Keratinocyte (primary cell): ENCODE results near the gene TRMO. TPM values are rescaled to one million over a fixed set of nuclear protein-coding genes. Genes with fewer than 3 reads are reported as not detected.

ENCODE experiments used
- DNase-seq: peaks from one replicate; pipeline ENCODE4 v3.0.0-alpha.2; 2011; ENCODE audit warnings: low read depth, missing footprints, low spot score
- FAIRE-seq: peaks from 2 replicates; lab custom pipeline; 2011; peaks lifted over from hg19 to GRCh38; lab: Jason Lieb, UNC
- H2AFZ ChIP-seq: 2 replicates; pipeline ENCODE4 v1.6.0; 2012; ENCODE audit warnings: low read length, control low read depth, inconsistent platforms; ENCODE audit not compliant: control insufficient read depth
- H3K27ac ChIP-seq: 2 replicates; pipeline ENCODE4 v1.5.1; 2011; ENCODE audit warnings: low read length; ENCODE audit not compliant: control insufficient read depth, insufficient read depth
- H3K27me3 ChIP-seq: 3 replicates; pipeline ENCODE4 v1.6.0; 2011; ENCODE audit warnings: low read length; ENCODE audit not compliant: control insufficient read depth, insufficient read depth; ENCODE audit errors: extremely low read depth
- H3K36me3 ChIP-seq, 2 experiments: 2 replicates in 1 of 2; 3 replicates in 1 of 2; pipeline ENCODE4 v1.5.1; 2011; ENCODE audit warnings: low read length in 2 of 2, mild to moderate bottlenecking in 1 of 2; ENCODE audit not compliant: control insufficient read depth in 2 of 2, insufficient read depth in 2 of 2; ENCODE audit errors: extremely low read depth in 1 of 2
- H3K4me1 ChIP-seq: 3 replicates; pipeline ENCODE4 v1.5.1; 2011; ENCODE audit warnings: low read length; ENCODE audit not compliant: control insufficient read depth, insufficient read depth; ENCODE audit errors: extremely low read depth
- H3K4me2 ChIP-seq: 3 replicates; pipeline ENCODE4 v1.6.0; 2011; ENCODE audit warnings: low read depth, low read length; ENCODE audit not compliant: control insufficient read depth, insufficient read depth; ENCODE audit errors: extremely low read depth
- H3K4me3 ChIP-seq, 3 experiments: fragments of 200-600 bp in 1 of 3; sonication (generic) in 1 of 3; 2 replicates in 2 of 3; 3 replicates in 1 of 3; pipeline ENCODE4 v1.5.1; 2011 to 2016; ENCODE audit warnings: low read length in 3 of 3, mild to moderate bottlenecking in 3 of 3, control low read depth in 2 of 3, inconsistent platforms in 1 of 3, low read depth in 1 of 3, mixed read lengths in 1 of 3, mixed run types in 1 of 3, moderate library complexity in 1 of 3; ENCODE audit not compliant: control insufficient read depth in 2 of 3, insufficient read depth in 2 of 3; ENCODE audit errors: extremely low read depth in 1 of 3
- H3K79me2 ChIP-seq: 2 replicates; pipeline ENCODE4 v1.6.0; 2012; ENCODE audit warnings: low read length; ENCODE audit not compliant: control insufficient read depth, insufficient read depth
- H3K9ac ChIP-seq: 3 replicates; pipeline ENCODE4 v1.6.0; 2011; ENCODE audit warnings: low read length; ENCODE audit not compliant: control insufficient read depth, insufficient read depth; ENCODE audit errors: extremely low read depth
- H3K9me1 ChIP-seq: 3 replicates; pipeline ENCODE4 v1.6.0; 2011; ENCODE audit warnings: low read length; ENCODE audit not compliant: control insufficient read depth, insufficient read depth; ENCODE audit errors: extremely low read depth
- H3K9me3 ChIP-seq: 2 replicates; pipeline ENCODE4 v1.5.1; 2012; ENCODE audit warnings: low read depth, low read length; ENCODE audit not compliant: control insufficient read depth
- H4K20me1 ChIP-seq: 3 replicates; pipeline ENCODE4 v1.6.0; 2011; ENCODE audit warnings: low read length; ENCODE audit not compliant: control insufficient read depth, insufficient read depth; ENCODE audit errors: extremely low read depth
- CTCF ChIP-seq, 3 experiments: IDR thresholded peaks in 1 of 3; conservative IDR thresholded peaks in 1 of 3; optimal IDR thresholded peaks in 1 of 3; 2 replicates in 2 of 3; 3 replicates in 1 of 3; pipeline versions ENCODE3 to v1.5.1; 2011; ENCODE audit warnings: low read length in 3 of 3, mild to moderate bottlenecking in 3 of 3, moderate library complexity in 2 of 3, control low read depth in 1 of 3, inconsistent platforms in 1 of 3; ENCODE audit not compliant: insufficient read depth in 2 of 3; ENCODE audit errors: extremely low read depth in 1 of 3
- EZH2 ChIP-seq: IDR thresholded peaks from one replicate; pipeline ENCODE4 v1.6.1; 2012; ENCODE audit warnings: inconsistent platforms, mild to moderate bottlenecking, low read length, moderate library complexity
- dilution Hi-C: fragments of 300-500 bp; cut with MboI; formaldehyde crosslinking; loops from one replicate; pipeline ENCODE4 v1.7.0; 2020; ENCODE audit warnings: low sequenced_read_pairs; ENCODE audit not compliant: extremely low pct_ligation_motif_present
- polyA plus RNA-seq, 5 experiments: library from polyadenylated mRNA; depleted of rRNA in 3 of 5; stranded (reverse) in 3 of 5; stranded (forward) in 1 of 5; unstranded in 1 of 5; fragments of >200 nt; gene quantifications; 1 replicate in 1 of 5; 2 replicates in 3 of 5; 3 replicates in 1 of 5; pipeline versions ENCODE4 v1.2.1 to v1.2.3, GENCODE V29; 2011 to 2012; ENCODE audit warnings: missing spikeins in 2 of 5, low read depth in 1 of 5, low replicate concordance in 1 of 5

The TRMO gene
- polyA plus RNA-seq, 1 donor (not counting 4 experiments of a cell fraction or from before 2014, with no cell fraction given) = 19.4 TPM

- FAIRE-seq = no peak
- peak overlapping the region; percentile 88 for H3K4me2 ChIP-seq
- H2AFZ ChIP-seq = no peak overlapping the region
- no peaks in the 10 kb centered on the region for H3K9me3 ChIP-seq
- TF ChIP-seq CTCF (optimal IDR thresholded peaks at IDR 0.05 in 1 of 3, IDR thresholded peaks at IDR 0.05 in 1 of 3, conservative IDR thresholded peaks at IDR 0.05 in 1 of 3; ENCODE audit: extremely low read depth in 1 of 3, insufficient read depth in 2 of 3, low read length in 3 of 3) (no peak), EZH2 (no peak)
- dilution Hi-C loops = no loop called here
- no peaks in the 10 kb centered on the region for H3K36me3 ChIP-seq
- H3K27me3 ChIP-seq = no peaks in the 10 kb centered on the region
- DNase-seq = no peak
- H3K9me1 ChIP-seq = no peaks in the 10 kb centered on the region
- H3K4me3 ChIP-seq = no peak overlapping the region
- H3K9ac ChIP-seq = no peak overlapping the region
- no peaks in the 10 kb centered on the region for H3K79me2 ChIP-seq
- no peak overlapping the region for H3K27ac ChIP-seq
- H3K4me1 ChIP-seq = peaks cover 39% of the 10 kb centered on the region
- H4K20me1 ChIP-seq = no peaks in the 10 kb centered on the region
These were observed 46.2 kb downstream of the TRMO start for GRCh38 chr9:97876061-97876460.

- Histone ChIP-seq H3K4me1 (peaks cover 39% of the 10 kb centered on the region), H3K27ac (no peak overlapping the region), H3K9ac (no peak overlapping the region), H3K4me2 (no peak overlapping the region), H3K4me3 (no peak overlapping the region), H3K9me3 (no peaks in the 10 kb centered on the region), H2AFZ (no peak overlapping the region), H3K27me3 (no peaks in the 10 kb centered on the region), H3K9me1 (no peaks in the 10 kb centered on the region), H3K36me3 (no peaks in the 10 kb centered on the region), H3K79me2 (no peaks in the 10 kb centered on the region), H4K20me1 (no peaks in the 10 kb centered on the region)
- DNase-seq = no peak
- FAIRE-seq = no peak
- TF ChIP-seq EZH2 = no peak
- TF ChIP-seq CTCF (optimal IDR thresholded peaks at IDR 0.05 in 1 of 3, IDR thresholded peaks at IDR 0.05 in 1 of 3, conservative IDR thresholded peaks at IDR 0.05 in 1 of 3; ENCODE audit: extremely low read depth in 1 of 3, insufficient read depth in 2 of 3, low read length in 3 of 3) = no peak
- dilution Hi-C loops = no loop called here
These were observed 47.2 kb downstream of the TRMO start for GRCh38 chr9:97875111-97875510.
